OCI-LY7 (cell line): ENCODE measurements around the gene RHOXF2B. TPM values are rescaled to one million over a fixed set of nuclear protein-coding genes. Genes with fewer than 3 reads are reported as not detected.
"Not testable (repeated sequence)": the region's sequence is repeated elsewhere in the genome, so short reads cannot be mapped to it uniquely, and the experiment has no call there.

Source experiments
- BruUV-seq: library from RNA; stranded (reverse); fragments of 400-500 nt; replicated peaks from 2 replicates; lab custom pipeline; 2021; lab: Mats Ljungman, UMichigan
- CTCF ChIA-PET: fragments of 300-600 bp; sonication (Branson Sonifier 250); formaldehyde crosslinking; loops from one replicate; lab custom pipeline; 2022; ENCODE audit warnings: antibody characterized with exemption; ENCODE audit not compliant: unreplicated experiment; lab: Charles Lee
- POLR2A ChIA-PET: fragments of 300-600 bp; sonication (Branson Sonifier 250); formaldehyde crosslinking; loops from one replicate; lab custom pipeline; 2022; ENCODE audit warnings: antibody characterized with exemption; lab: Charles Lee
- DNase-seq: peaks from one replicate; pipeline ENCODE4 v3.0.0-alpha.2; 2015; ENCODE audit warnings: low spot score
- H2AFZ ChIP-seq: fragments of 200-600 bp; sonication (generic), shearing (Covaris generic); 2 replicates; pipeline ENCODE4 v1.6.1; 2014; ENCODE audit warnings: mild to moderate bottlenecking, antibody characterized with exemption, low read length, moderate library complexity
- H3K27ac ChIP-seq: fragments of 200-600 bp; sonication (generic); 2 replicates; pipeline ENCODE4 v1.5.1; 2014; ENCODE audit warnings: mixed run types, low read depth, mild to moderate bottlenecking, moderate library complexity, low read length, inconsistent platforms; ENCODE audit not compliant: poor library complexity, severe bottlenecking
- H3K36me3 ChIP-seq: fragments of 200-600 bp; sonication (generic); 2 replicates; pipeline ENCODE4 v1.6.1; 2014; ENCODE audit warnings: mild to moderate bottlenecking, antibody characterized with exemption, low read length, moderate library complexity, mixed read lengths; ENCODE audit not compliant: insufficient read depth
- H3K4me1 ChIP-seq: fragments of 200-600 bp; sonication (generic); 2 replicates; pipeline ENCODE4 v1.5.1; 2014; ENCODE audit warnings: mild to moderate bottlenecking, low read length; ENCODE audit not compliant: insufficient read depth, poor library complexity, severe bottlenecking
- H3K4me2 ChIP-seq: fragments of 200-600 bp; sonication (generic); 2 replicates; pipeline ENCODE4 v1.6.1; 2014; ENCODE audit warnings: mild to moderate bottlenecking, low read length
- H3K4me3 ChIP-seq: fragments of 200-600 bp; sonication (generic); 2 replicates; pipeline ENCODE4 v1.5.1; 2014; ENCODE audit warnings: mild to moderate bottlenecking, low read depth, low read length; ENCODE audit not compliant: poor library complexity, severe bottlenecking
- H3K79me2 ChIP-seq: fragments of 200-600 bp; sonication (generic); 2 replicates; pipeline ENCODE4 v1.6.1; 2016; ENCODE audit warnings: low read depth, mild to moderate bottlenecking, low read length, moderate library complexity, mixed read lengths; ENCODE audit not compliant: insufficient read depth
- H3K9me2 ChIP-seq: fragments of 200-600 bp; sonication (generic); 2 replicates; pipeline ENCODE4 v1.6.1; 2016; ENCODE audit warnings: mild to moderate bottlenecking, low read length, mixed read lengths; ENCODE audit not compliant: insufficient read depth
- H3K9me3 ChIP-seq: fragments of 200-600 bp; sonication (generic); 2 replicates; pipeline ENCODE4 v1.6.1; 2014; ENCODE audit warnings: mild to moderate bottlenecking, mixed run types, low read length, mixed read lengths
- H4K20me1 ChIP-seq: fragments of 200-600 bp; sonication (generic); 2 replicates; pipeline ENCODE4 v1.6.1; 2014; ENCODE audit warnings: mild to moderate bottlenecking, antibody characterized with exemption, low read length, moderate library complexity, mixed read lengths; ENCODE audit not compliant: insufficient read depth
- CTCF ChIP-seq: fragments of 200-600 bp; sonication (generic); conservative IDR thresholded peaks from 2 replicates; pipeline ENCODE4 v1.5.1; 2014; ENCODE audit warnings: mild to moderate bottlenecking, antibody characterized with exemption, low read length, moderate library complexity, mixed read lengths
- EZH2phosphoT487 ChIP-seq: fragments of 200-600 bp; sonication (generic); IDR thresholded peaks from 2 replicates; pipeline ENCODE4 v1.6.1; 2018; ENCODE audit warnings: low read depth, borderline replicate concordance, mild to moderate bottlenecking, mixed run types, antibody characterized with exemption, low read length, moderate library complexity, mixed read lengths
- intact Hi-C: fragments of 100-400 bp; cut with micrococcal nuclease; formaldehyde crosslinking; loops from one replicate; pipeline ENCODE4 v1.10.0; 2022; ENCODE audit not compliant: unreplicated experiment
- total RNA-seq, 2 experiments: library from RNA; depleted of rRNA in 1 of 2; stranded (reverse); fragments of >200 nt in 1 of 2; shearing (Covaris generic) in 1 of 2; gene quantifications; 2 replicates each; pipeline ENCODE4 v1.2.3, GENCODE V29; 2014 to 2022

Gene RHOXF2B
- total RNA-seq, 2 experiments from 2014 or later: not detected

GRCh38 chrX:120101057-120101456 is 23.6 kb upstream of the RHOXF2B start:
- H3K36me3 ChIP-seq, H4K20me1 ChIP-seq, DNase-seq, BruUV-seq, H3K4me3 ChIP-seq, H3K9me2 ChIP-seq, H3K27ac ChIP-seq, H3K4me1 ChIP-seq, H3K9me3 ChIP-seq, POLR2A ChIA-PET, H3K4me2 ChIP-seq, H2AFZ ChIP-seq, H3K79me2 ChIP-seq, intact Hi-C loops, CTCF ChIA-PET: not testable (repeated sequence)

GRCh38 chrX:120090208-120090607 is 12.7 kb upstream of the RHOXF2B start:
- Histone ChIP-seq H2AFZ (no peak overlapping the region), H3K36me3 (no peaks in the 10 kb centered on the region), H3K4me2 (no peak overlapping the region), H3K9me2 (no peaks in the 10 kb centered on the region), H3K27ac (no peak overlapping the region), H3K4me1 (no peaks in the 10 kb centered on the region), H3K9me3 (no peaks in the 10 kb centered on the region), H4K20me1 (no peaks in the 10 kb centered on the region), H3K4me3 (no peak overlapping the region), H3K79me2 (no peaks in the 10 kb centered on the region)
- DNase-seq: peak; percentile 3
- BruUV-seq: no TSS peak
- CTCF ChIA-PET: no interaction called here
- POLR2A ChIA-PET: interaction anchor here (1.0 kb wide), 1 partner anchor 57 kb away, joined by 4 read pairs; no protein-coding TSS in a partner anchor
- TF ChIP-seq CTCF (peak; percentile 38; the same call in 1 of the 2 replicates), EZH2phosphoT487 (no peak)
- intact Hi-C loops: no loop called here

- H3K4me1 ChIP-seq: no peaks in the 10 kb centered on the region
- no peak overlapping the region for H3K4me2 ChIP-seq
- no peak overlapping the region for H3K4me3 ChIP-seq
- H3K79me2 ChIP-seq: no peaks in the 10 kb centered on the region
- no peak overlapping the region for H2AFZ ChIP-seq
- POLR2A ChIA-PET: no interaction called here
- TF ChIP-seq CTCF (no peak), EZH2phosphoT487 (no peak)
- H4K20me1 ChIP-seq: no peaks in the 10 kb centered on the region
- no peaks in the 10 kb centered on the region for H3K36me3 ChIP-seq
- CTCF ChIA-PET: no interaction called here
- no peak overlapping the region for H3K27ac ChIP-seq
- BruUV-seq: no TSS peak
- no peaks in the 10 kb centered on the region for H3K9me2 ChIP-seq
- intact Hi-C loops: no loop called here
- no peaks in the 10 kb centered on the region for H3K9me3 ChIP-seq
- no peak for DNase-seq
Measured at GRCh38 chrX:120087289-120088017, 10.0 kb upstream of the RHOXF2B start.

GRCh38 chrX:120085553-120086185 is 8.2 kb upstream of the RHOXF2B start:
- H3K4me2 ChIP-seq, H3K79me2 ChIP-seq, H2AFZ ChIP-seq, intact Hi-C loops, POLR2A ChIA-PET, CTCF ChIA-PET, H3K27ac ChIP-seq, BruUV-seq, H3K4me1 ChIP-seq, H4K20me1 ChIP-seq, H3K36me3 ChIP-seq, H3K9me3 ChIP-seq, DNase-seq, H3K4me3 ChIP-seq, H3K9me2 ChIP-seq: not testable (repeated sequence)

- POLR2A ChIA-PET, CTCF ChIA-PET, H3K4me2 ChIP-seq, H3K36me3 ChIP-seq, H3K9me3 ChIP-seq, intact Hi-C loops, H2AFZ ChIP-seq, H3K27ac ChIP-seq, H4K20me1 ChIP-seq, DNase-seq, H3K4me3 ChIP-seq, H3K79me2 ChIP-seq, H3K4me1 ChIP-seq, BruUV-seq, H3K9me2 ChIP-seq: not testable (repeated sequence)
Measured at GRCh38 chrX:120066169-120066568, 11.3 kb downstream of the RHOXF2B start.
